ENCODE results near the gene MAK.
"Not testable (repeated sequence)": the region's sequence is repeated elsewhere in the genome, so short reads cannot be mapped to it uniquely, and the experiment has no call there.

MAK gene

GRCh38 chr6:10877871-10878270 is 39.5 kb upstream of the MAK start:
- no peak overlapping the region for H3K27ac ChIP-seq
- TF ChIP-seq, protein P1, sequence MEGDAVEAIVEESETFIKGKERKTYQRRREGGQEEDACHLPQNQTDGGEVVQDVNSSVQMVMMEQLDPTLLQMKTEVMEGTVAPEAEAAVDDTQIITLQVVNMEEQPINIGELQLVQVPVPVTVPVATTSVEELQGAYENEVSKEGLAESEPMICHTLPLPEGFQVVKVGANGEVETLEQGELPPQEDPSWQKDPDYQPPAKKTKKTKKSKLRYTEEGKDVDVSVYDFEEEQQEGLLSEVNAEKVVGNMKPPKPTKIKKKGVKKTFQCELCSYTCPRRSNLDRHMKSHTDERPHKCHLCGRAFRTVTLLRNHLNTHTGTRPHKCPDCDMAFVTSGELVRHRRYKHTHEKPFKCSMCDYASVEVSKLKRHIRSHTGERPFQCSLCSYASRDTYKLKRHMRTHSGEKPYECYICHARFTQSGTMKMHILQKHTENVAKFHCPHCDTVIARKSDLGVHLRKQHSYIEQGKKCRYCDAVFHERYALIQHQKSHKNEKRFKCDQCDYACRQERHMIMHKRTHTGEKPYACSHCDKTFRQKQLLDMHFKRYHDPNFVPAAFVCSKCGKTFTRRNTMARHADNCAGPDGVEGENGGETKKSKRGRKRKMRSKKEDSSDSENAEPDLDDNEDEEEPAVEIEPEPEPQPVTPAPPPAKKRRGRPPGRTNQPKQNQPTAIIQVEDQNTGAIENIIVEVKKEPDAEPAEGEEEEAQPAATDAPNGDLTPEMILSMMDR (IDR thresholded peaks at IDR 0.05): no peak
- no peak for TF ChIP-seq ZFX (IDR thresholded peaks at IDR 0.05; ENCODE audit: borderline replicate concordance)

- H3K27ac ChIP-seq: no peak overlapping the region
- no peak for TF ChIP-seq ZFX (IDR thresholded peaks at IDR 0.05; ENCODE audit: borderline replicate concordance)
- TF ChIP-seq, protein P1 (IDR thresholded peaks at IDR 0.05): no peak
These were observed 38.7 kb upstream of the MAK start for GRCh38 chr6:10877012-10877411.

DNA sequence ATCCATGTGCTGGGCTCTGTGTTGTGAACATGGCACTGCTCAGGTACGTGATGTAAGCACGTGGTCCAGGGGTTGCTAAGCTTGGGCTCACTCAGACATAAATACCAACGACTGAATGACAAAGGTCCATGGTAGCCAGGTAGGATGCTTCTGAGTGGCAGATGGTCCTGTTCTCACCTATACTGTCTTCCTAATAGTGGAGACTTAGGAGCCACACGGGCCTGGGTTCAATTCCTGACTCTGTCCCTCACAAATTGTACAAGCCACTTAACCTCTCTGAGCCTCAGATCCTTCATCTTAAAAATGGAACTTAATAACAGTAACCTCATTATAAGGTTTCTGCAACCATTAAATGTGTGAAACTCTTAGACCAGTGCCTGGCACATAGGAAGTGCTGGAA is 36.7 kb upstream of the MAK start:
- TF ChIP-seq, protein P1 (IDR thresholded peaks at IDR 0.05): no peak
- TF ChIP-seq ZFX (IDR thresholded peaks at IDR 0.05; ENCODE audit: borderline replicate concordance): no peak
- H3K27ac ChIP-seq: no peak overlapping the region

DNA sequence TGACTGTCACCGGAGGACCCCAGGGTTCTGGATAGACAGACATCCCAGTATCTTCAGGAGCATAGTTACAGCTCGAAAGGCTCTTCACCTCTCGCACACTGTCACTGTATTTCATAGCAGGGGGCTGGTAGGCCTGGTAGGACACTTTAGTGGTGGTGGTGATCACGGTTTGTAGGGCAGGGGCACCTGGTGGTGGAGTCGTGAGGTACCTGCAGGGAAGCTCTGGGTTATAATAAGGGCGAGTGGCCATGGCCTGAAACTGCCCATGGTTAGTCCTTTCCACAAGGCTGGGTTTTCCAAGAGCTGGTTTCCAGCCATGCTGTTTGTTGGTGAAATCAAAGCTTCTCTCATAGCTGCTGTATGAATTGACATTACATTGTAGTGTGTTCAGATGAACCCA is 35.9 kb upstream of the MAK start:
- no peak overlapping the region for H3K27ac ChIP-seq
- TF ChIP-seq, protein P1 (IDR thresholded peaks at IDR 0.05): no peak
- no peak for TF ChIP-seq ZFX (IDR thresholded peaks at IDR 0.05; ENCODE audit: borderline replicate concordance)

- H3K27ac ChIP-seq: no peak overlapping the region
- TF ChIP-seq ZFX (IDR thresholded peaks at IDR 0.05; ENCODE audit: borderline replicate concordance): no peak
- TF ChIP-seq, protein P1 (IDR thresholded peaks at IDR 0.05): no peak
These were observed 35.0 kb upstream of the MAK start for GRCh38 chr6:10873374-10873773.

DNA sequence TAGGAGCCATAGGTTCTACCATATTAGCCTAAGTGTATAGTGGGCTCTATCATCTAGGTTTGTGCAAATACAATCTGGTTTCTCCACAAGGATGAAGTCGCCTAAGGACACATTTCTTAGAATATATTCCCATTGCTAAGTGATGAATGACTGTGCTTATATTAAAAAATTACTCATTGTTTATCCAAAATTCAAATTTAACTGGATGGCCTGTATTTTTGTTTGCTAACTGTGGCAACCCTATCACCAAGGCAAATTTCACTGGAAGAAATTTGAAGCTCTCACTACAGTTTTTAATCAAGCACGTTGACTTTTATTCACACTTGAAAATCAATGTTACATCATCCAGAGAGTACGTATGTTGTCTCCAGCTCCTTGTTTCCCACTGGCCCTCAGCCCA is 29.6 kb upstream of the MAK start:
- no peak overlapping the region for H3K27ac ChIP-seq
- TF ChIP-seq, protein P1 (IDR thresholded peaks at IDR 0.05): no peak
- TF ChIP-seq ZFX (IDR thresholded peaks at IDR 0.05; ENCODE audit: borderline replicate concordance): no peak

GRCh38 chr6:10866709-10867108 is 28.4 kb upstream of the MAK start:
- H3K27ac ChIP-seq: not testable (repeated sequence)

- H3K27ac ChIP-seq: not testable (repeated sequence)
These were observed 24.7 kb upstream of the MAK start for GRCh38 chr6:10863031-10863430.
